Measurements from ENCODE around the gene FBXW12. TPM values are rescaled to one million over a fixed set of nuclear protein-coding genes. Genes with fewer than 3 reads are reported as not detected.

FBXW12 gene
- total RNA-seq, 1 experiment from 2014 or later: 0.74 TPM

DNA sequence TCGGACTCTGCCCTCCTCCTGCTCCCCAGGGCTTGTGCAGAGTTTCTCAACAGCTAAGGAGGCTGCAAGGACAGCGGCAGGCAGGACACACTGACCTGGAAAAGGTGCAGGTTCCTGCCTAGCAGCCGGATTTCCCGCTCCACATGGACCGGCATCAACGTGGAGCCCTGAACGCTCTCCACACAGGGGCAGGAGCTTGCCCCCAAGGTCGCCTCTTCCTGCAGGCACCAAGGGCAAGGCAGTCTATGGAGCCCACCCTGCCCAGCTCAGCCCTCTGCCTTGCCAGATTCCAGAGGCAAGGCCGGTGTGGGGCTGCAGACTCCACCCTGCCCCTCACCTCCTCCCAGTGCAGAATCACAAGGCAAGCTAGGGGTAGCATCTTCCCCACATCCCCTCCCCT lies 47.1 kb downstream of the FBXW12 start:
- no peak for DNase-seq
- H3K27me3 Mint-ChIP-seq (ENCODE audit: low read depth): no peaks in the 10 kb centered on the region
- no peak overlapping the region for H2AFZ ChIP-seq (ENCODE audit: low read length)
- peaks cover 41 to 81% (median 77%) of the 10 kb centered on the region in 3 experiments for H3K36me3 Mint-ChIP-seq (ENCODE audit: insufficient read depth in 1 of 3, low read depth in 3 of 3)
- H2AK5ac ChIP-seq (ENCODE audit: insufficient read length, low read length): no peak overlapping the region
- no peak overlapping the region for H3K27ac ChIP-seq (ENCODE audit: insufficient read length, low read depth, low read length)
- no peak overlapping the region for H4K91ac ChIP-seq (ENCODE audit: insufficient read length, low read depth, low read length)
- no peak overlapping the region for H2BK120ac ChIP-seq (ENCODE audit: low read depth, low read length, poor library complexity, severe bottlenecking)
- no peak overlapping the region for H4K8ac ChIP-seq (replicated peaks; ENCODE audit: insufficient read length, low read depth, low read length)
- H3K4me2 ChIP-seq (ENCODE audit: insufficient read depth, insufficient read length, low read length): no peak overlapping the region
- no peaks in the 10 kb centered on the region for H3K4me1 ChIP-seq (ENCODE audit: insufficient read depth, low read length)
- H3K23ac ChIP-seq (ENCODE audit: insufficient read length, low read depth, low read length): no peak overlapping the region
- no peak overlapping the region for H4K5ac ChIP-seq (ENCODE audit: insufficient read length, low read depth, low read length)
- no peaks in the 10 kb centered on the region for H3K79me1 ChIP-seq (ENCODE audit: insufficient read depth, low read depth, low read length, poor library complexity, severe bottlenecking)
- H3K4me3 Mint-ChIP-seq: no peak overlapping the region
- H3K27me3 ChIP-seq (ENCODE audit: insufficient read depth, low read length): no peaks in the 10 kb centered on the region
- no peaks in the 10 kb centered on the region; the same call in 1 of the 2 replicates for H3K79me2 ChIP-seq (ENCODE audit: insufficient read depth, low read length)
- no peak overlapping the region for H3T11ph ChIP-seq (ENCODE audit: low read length)
- H3K18ac ChIP-seq (ENCODE audit: insufficient read length, low read depth, low read length): no peak overlapping the region
- no peak overlapping the region for H3K56ac ChIP-seq (ENCODE audit: insufficient read length, low read depth, low read length)
- no peak overlapping the region for H2BK20ac ChIP-seq (ENCODE audit: low read depth, low read length, poor library complexity, severe bottlenecking)
- H3K23me2 ChIP-seq (ENCODE audit: insufficient read length, low read depth, low read length, poor library complexity, severe bottlenecking): no peaks in the 10 kb centered on the region
- H3K9me3 ChIP-seq (ENCODE audit: control insufficient read depth, low read depth, low read length): no peaks in the 10 kb centered on the region
- no peak overlapping the region for H2BK12ac ChIP-seq (ENCODE audit: insufficient read length, low read depth, low read length)
- no peaks in the 10 kb centered on the region for H3K4me1 Mint-ChIP-seq
- no peak overlapping the region for H3K14ac ChIP-seq (ENCODE audit: insufficient read depth, low read length)
- no peak overlapping the region for H3K4ac ChIP-seq (ENCODE audit: low read depth, low read length)
- H2BK5ac ChIP-seq (ENCODE audit: insufficient read length, low read length): no peak overlapping the region
- TF ChIP-seq, protein P1, sequence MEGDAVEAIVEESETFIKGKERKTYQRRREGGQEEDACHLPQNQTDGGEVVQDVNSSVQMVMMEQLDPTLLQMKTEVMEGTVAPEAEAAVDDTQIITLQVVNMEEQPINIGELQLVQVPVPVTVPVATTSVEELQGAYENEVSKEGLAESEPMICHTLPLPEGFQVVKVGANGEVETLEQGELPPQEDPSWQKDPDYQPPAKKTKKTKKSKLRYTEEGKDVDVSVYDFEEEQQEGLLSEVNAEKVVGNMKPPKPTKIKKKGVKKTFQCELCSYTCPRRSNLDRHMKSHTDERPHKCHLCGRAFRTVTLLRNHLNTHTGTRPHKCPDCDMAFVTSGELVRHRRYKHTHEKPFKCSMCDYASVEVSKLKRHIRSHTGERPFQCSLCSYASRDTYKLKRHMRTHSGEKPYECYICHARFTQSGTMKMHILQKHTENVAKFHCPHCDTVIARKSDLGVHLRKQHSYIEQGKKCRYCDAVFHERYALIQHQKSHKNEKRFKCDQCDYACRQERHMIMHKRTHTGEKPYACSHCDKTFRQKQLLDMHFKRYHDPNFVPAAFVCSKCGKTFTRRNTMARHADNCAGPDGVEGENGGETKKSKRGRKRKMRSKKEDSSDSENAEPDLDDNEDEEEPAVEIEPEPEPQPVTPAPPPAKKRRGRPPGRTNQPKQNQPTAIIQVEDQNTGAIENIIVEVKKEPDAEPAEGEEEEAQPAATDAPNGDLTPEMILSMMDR (conservative IDR thresholded peaks at IDR 0.05): no peak
- H3K27ac Mint-ChIP-seq: no peak overlapping the region
- no CpG with 5 or more reads among the region's 9 CpGs for WGBS (ENCODE audit: extremely low coverage, insufficient read length, low lambda C conversion rate)
- no peak overlapping the region for H2BK15ac ChIP-seq (ENCODE audit: low read depth, low read length)
- no peaks in the 10 kb centered on the region for H4K20me1 ChIP-seq (ENCODE audit: control insufficient read depth, insufficient read depth, insufficient read length)
- no peaks in the 10 kb centered on the region for H3K9me3 Mint-ChIP-seq
- H3K9ac ChIP-seq (ENCODE audit: extremely low read depth, insufficient read length, low read length): no peak overlapping the region
